ENCODE measurements around the gene HLA-B. TPM values are rescaled to one million over a fixed set of nuclear protein-coding genes. Genes with fewer than 3 reads are reported as not detected.

The HLA-B gene
- total and polyA plus RNA-seq, 8 donors = 134 to 1,907 (median 633) TPM

DNA sequence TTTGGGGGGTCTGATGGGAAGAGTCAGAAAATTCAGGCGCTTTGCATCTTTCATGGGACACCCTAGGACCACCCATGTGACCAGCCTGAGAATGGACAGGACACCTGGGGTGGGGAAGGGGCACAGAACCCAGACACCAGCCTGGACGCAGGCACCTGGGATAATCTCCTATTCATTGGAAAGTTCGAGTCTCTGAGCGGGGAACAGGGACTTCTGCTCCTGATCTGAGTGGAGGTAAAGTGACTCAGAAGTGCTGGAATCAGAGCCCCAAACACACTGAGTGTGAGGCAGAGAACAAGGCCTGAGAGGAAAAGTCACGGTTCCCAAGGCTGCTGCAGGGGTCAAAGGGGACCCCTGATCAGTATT lies 1.4 kb downstream of the HLA-B start:
- no peak for DNase-seq
- Histone ChIP-seq H3K4me1 (peaks cover 6 to 29% (median 16%) of the 10 kb centered on the region in 4 donors), H3K27me3 (no peaks in the 10 kb centered on the region), H3K36me3 (peaks cover 6 to 27% (median 22%) of the 10 kb centered on the region in 4 donors), H3K9me3 (no peaks in the 10 kb centered on the region), H3K27ac (peak overlapping the region in 2 of 5 donors; percentile 85 to 87), H3K4me3 (peak overlapping the region; percentile 58 to 77 (median 61))
- TF ChIP-seq POLR2A (IDR thresholded peaks at IDR 0.05) (no peak), EP300 (IDR thresholded peaks at IDR 0.05) (no peak), POLR2AphosphoS5 (IDR thresholded peaks at IDR 0.05) (no peak)
- TF ChIP-seq, protein P1, sequence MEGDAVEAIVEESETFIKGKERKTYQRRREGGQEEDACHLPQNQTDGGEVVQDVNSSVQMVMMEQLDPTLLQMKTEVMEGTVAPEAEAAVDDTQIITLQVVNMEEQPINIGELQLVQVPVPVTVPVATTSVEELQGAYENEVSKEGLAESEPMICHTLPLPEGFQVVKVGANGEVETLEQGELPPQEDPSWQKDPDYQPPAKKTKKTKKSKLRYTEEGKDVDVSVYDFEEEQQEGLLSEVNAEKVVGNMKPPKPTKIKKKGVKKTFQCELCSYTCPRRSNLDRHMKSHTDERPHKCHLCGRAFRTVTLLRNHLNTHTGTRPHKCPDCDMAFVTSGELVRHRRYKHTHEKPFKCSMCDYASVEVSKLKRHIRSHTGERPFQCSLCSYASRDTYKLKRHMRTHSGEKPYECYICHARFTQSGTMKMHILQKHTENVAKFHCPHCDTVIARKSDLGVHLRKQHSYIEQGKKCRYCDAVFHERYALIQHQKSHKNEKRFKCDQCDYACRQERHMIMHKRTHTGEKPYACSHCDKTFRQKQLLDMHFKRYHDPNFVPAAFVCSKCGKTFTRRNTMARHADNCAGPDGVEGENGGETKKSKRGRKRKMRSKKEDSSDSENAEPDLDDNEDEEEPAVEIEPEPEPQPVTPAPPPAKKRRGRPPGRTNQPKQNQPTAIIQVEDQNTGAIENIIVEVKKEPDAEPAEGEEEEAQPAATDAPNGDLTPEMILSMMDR (IDR thresholded peaks at IDR 0.05) = no peak
- WGBS, 5 donors = 52 to 67% (median 60%) methylated on average over 5 of the region's 5 CpGs
- intact Hi-C loops (cut with DNase I; ENCODE audit: low total_unique reads) = no loop called here

DNA sequence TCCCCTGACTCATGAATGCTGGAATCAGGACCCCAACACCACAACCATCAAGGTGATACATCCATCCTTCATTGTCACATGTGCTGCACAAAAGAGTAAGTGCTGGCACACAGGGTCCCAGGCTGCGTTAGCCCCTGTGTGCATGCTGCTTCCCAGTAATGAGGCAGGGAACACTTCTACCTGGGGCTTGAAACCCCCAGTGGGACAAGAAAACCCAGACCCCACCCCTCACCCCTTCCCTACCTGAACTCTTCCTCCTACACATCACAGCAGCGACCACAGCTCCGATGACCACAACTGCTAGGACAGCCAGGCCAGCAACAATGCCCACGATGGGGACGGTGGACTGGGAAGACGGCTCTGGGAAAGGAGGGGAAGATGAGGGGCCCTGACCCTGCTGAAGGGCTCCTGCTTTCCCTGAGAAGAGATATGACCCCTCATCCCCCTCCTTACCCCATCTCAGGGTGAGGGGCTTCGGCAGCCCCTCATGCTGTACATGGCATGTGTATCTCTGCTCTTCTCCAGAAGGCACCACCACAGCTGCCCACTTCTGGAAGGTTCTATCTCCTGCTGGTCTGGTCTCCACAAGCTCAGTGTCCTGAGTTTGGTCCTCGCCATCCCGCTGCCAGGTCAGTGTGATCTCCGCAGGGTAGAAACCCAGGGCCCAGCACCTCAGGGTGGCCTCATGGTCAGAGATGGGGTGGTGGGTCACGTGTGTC lies 2.0 kb downstream of the HLA-B start:
- Histone ChIP-seq H3K4me3 (peak overlapping the region; percentile 58 to 77 (median 61)), H3K4me1 (peaks cover 6 to 29% (median 16%) of the 10 kb centered on the region in 4 donors), H3K27me3 (no peaks in the 10 kb centered on the region), H3K36me3 (peaks cover 6 to 27% (median 22%) of the 10 kb centered on the region in 4 donors), H3K9me3 (no peaks in the 10 kb centered on the region), H3K27ac (peak overlapping the region in 1 of 5 donors; percentile 87)
- intact Hi-C loops (cut with DNase I; ENCODE audit: low total_unique reads) = loop anchor here (5.0 kb wide), 1 partner anchor 88 kb away; no protein-coding TSS in a partner anchor
- no peak for DNase-seq
- WGBS, 5 donors = 62 to 73% (median 69%) methylated on average over 10 to 11 of the region's 11 CpGs
- no peak for TF ChIP-seq POLR2AphosphoS5 (IDR thresholded peaks at IDR 0.05)
- TF ChIP-seq, protein P1 (IDR thresholded peaks at IDR 0.05) = no peak
- no peak for TF ChIP-seq EP300 (IDR thresholded peaks at IDR 0.05)
- no peak for TF ChIP-seq POLR2A (IDR thresholded peaks at IDR 0.05)

DNA sequence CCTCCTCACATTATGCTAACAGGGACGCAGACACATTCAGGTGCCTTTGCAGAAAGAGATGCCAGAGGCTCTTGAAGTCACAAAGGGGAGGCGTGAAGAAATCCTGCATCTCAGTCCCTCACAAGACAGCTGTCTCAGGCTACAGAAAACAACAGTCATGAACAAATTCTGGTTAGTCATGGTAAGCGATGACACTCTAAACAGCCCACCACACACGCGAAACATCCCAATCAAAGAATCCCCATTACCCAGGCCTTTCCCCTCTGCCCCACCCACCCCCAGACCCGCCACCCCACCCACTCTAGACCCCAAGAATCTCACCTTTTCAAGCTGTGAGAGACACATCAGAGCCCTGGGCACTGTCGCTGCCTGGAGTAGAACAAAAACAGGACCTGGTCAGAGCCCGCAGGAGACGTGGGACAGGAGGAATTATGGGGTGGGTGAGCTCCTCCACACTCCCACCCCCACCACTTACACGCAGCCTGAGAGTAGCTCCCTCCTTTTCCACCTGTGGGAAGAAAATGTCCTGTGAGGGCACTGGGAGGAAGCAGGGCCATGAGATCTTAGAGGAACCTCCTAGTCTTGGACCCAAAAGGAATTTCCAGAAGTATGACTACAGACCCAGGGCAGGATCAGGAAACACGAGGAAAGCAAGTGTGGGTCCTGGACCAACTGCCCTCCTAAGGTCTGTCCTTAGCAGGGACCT lies 2.7 kb downstream of the HLA-B start:
- intact Hi-C loops (cut with DNase I; ENCODE audit: low total_unique reads) = loop anchor here (5.0 kb wide), 1 partner anchor 87 kb away; no protein-coding TSS in a partner anchor
- Histone ChIP-seq H3K9me3 (no peaks in the 10 kb centered on the region), H3K36me3 (peaks cover 6 to 27% (median 22%) of the 10 kb centered on the region in 4 donors), H3K4me3 (peak overlapping the region; percentile 58 to 77 (median 61)), H3K27ac (peak overlapping the region in 1 of 5 donors; percentile 20), H3K4me1 (peaks cover 6 to 29% (median 16%) of the 10 kb centered on the region in 4 donors), H3K27me3 (no peaks in the 10 kb centered on the region)
- DNase-seq = no peak
- 59 to 79% (median 66%) methylated on average over 10 to 11 of the region's 11 CpGs for WGBS, 5 donors
- no peak for TF ChIP-seq POLR2A (IDR thresholded peaks at IDR 0.05)
- TF ChIP-seq POLR2AphosphoS5 (IDR thresholded peaks at IDR 0.05) = no peak
- TF ChIP-seq, protein P1 (IDR thresholded peaks at IDR 0.05) = no peak
- TF ChIP-seq EP300 (IDR thresholded peaks at IDR 0.05) = no peak

DNA sequence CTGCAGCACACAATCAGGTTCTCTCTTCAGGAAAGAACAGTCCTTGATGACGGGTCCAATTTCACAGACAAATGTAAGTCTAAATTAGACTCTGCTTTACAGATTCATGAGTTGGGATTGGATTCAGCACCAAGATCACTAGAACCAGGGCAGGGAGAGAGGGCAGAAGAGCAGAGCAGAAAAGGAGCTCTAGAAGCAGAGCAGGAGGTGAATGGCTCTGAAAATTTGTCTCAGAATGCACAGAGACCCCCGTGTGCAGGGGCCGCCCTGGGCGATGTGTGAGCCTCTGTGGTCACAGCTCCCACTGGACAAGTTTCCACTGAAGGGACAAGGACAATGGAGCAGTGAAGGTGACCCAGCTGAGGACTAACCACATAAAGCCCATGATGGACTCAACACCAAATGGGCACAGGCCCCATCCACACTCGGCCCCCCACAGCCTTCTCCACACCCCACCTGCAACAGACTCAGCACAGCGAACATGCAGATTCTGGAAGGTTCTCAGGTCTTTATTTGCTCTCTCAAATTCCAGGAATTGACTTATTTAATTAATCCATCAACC lies 3.5 kb downstream of the HLA-B start:
- H3K36me3 ChIP-seq = peaks cover 6 to 27% (median 22%) of the 10 kb centered on the region in 4 donors
- TF ChIP-seq POLR2AphosphoS5 (IDR thresholded peaks at IDR 0.05) (no peak), POLR2A (IDR thresholded peaks at IDR 0.05) (no peak), EP300 (IDR thresholded peaks at IDR 0.05) (no peak)
- TF ChIP-seq, protein P1 (IDR thresholded peaks at IDR 0.05) = no peak
- H3K9me3 ChIP-seq = no peaks in the 10 kb centered on the region
- H3K4me3 ChIP-seq = peak overlapping the region in 1 of 4 donors; percentile 58
- WGBS, 5 donors = 55 to 73% (median 71%) methylated on average over 6 of the region's 6 CpGs
- H3K27me3 ChIP-seq = no peaks in the 10 kb centered on the region
- DNase-seq = no peak
- intact Hi-C loops (cut with DNase I; ENCODE audit: low total_unique reads) = loop anchor here (5.0 kb wide), 1 partner anchor 86 kb away; no protein-coding TSS in a partner anchor
- peaks cover 6 to 29% (median 16%) of the 10 kb centered on the region in 4 donors for H3K4me1 ChIP-seq
- no peak overlapping the region for H3K27ac ChIP-seq

Measured in stomach (tissue), 9 donors.